Activated T-helper 2 cell treated with anti-CD3 and anti-CD28 coated beads, Interferon-gamma antibody, Interleukin-2, Interleukin-4, amounts not matched to agents 10 μg/mL and 5 μg/mL and 100 μg/mL, durations not matched to agents 14 hours and 24 hours and 36 hours (primary cell): ENCODE results near the gene NAPB. TPM values are rescaled to one million over a fixed set of nuclear protein-coding genes. Genes with fewer than 3 reads are reported as not detected.

ENCODE experiments used
- DNase-seq: peaks from one replicate; pipeline ENCODE4 v3.0.0; 2021; ENCODE audit warnings: low spot score
- H3K27ac Mint-ChIP-seq: one replicate; pipeline ENCODE4 v1.8.0; 2021; ENCODE audit warnings: mixed read lengths
- H3K27me3 Mint-ChIP-seq: one replicate; pipeline ENCODE4 v1.8.0; 2021; ENCODE audit warnings: low read depth, mixed read lengths
- H3K36me3 Mint-ChIP-seq: one replicate; pipeline ENCODE4 v1.8.0; 2021; ENCODE audit warnings: low read depth, mixed read lengths
- H3K4me1 Mint-ChIP-seq: one replicate; pipeline ENCODE4 v1.8.0; 2021; ENCODE audit warnings: low read depth, mixed read lengths
- H3K4me3 Mint-ChIP-seq: one replicate; pipeline ENCODE4 v1.8.0; 2021; ENCODE audit warnings: low read depth, mild to moderate bottlenecking, moderate library complexity, mixed read lengths
- H3K9me3 Mint-ChIP-seq: one replicate; pipeline ENCODE4 v1.8.0; 2021; ENCODE audit warnings: mixed read lengths
- intact Hi-C: fragments of 100-400 bp; cut with micrococcal nuclease; formaldehyde crosslinking; loops from one replicate; pipeline ENCODE4 v1.15.1; 2023
- total RNA-seq: library from RNA; stranded (reverse); gene quantifications from 2 replicates; pipeline ENCODE4 v1.2.3, GENCODE V29; 2022

NAPB gene
- total RNA-seq, 1 donor from 2014 or later, result 13.8 TPM

GRCh38 chr20:23391707-23392310, 29.5 kb downstream of the NAPB start:
- intact Hi-C loops, result no loop called here

GRCh38 chr20:23390091-23390774, 31.1 kb downstream of the NAPB start:
- Mint-ChIP-seq H3K36me3 (peaks cover 79% of the 10 kb centered on the region), H3K9me3 (no peaks in the 10 kb centered on the region), H3K4me3 (no peak overlapping the region), H3K4me1 (peaks cover 24% of the 10 kb centered on the region), H3K27me3 (no peaks in the 10 kb centered on the region), H3K27ac (no peak overlapping the region)
- intact Hi-C loops, result no loop called here
- no peak for DNase-seq

More at GRCh38 chr20:23391707-23392310, 29.5 kb downstream of the NAPB start:
- Mint-ChIP-seq H3K4me3 (no peak overlapping the region), H3K27me3 (no peaks in the 10 kb centered on the region), H3K4me1 (peaks cover 22% of the 10 kb centered on the region), H3K36me3 (peaks cover 65% of the 10 kb centered on the region), H3K9me3 (no peaks in the 10 kb centered on the region), H3K27ac (no peak overlapping the region)
- DNase-seq, result no peak

- peaks cover 23% of the 10 kb centered on the region for H3K4me1 Mint-ChIP-seq
- H3K9me3 Mint-ChIP-seq, result no peaks in the 10 kb centered on the region
- no peak overlapping the region for H3K27ac Mint-ChIP-seq
- peaks cover 78% of the 10 kb centered on the region for H3K36me3 Mint-ChIP-seq
- no peak overlapping the region for H3K4me3 Mint-ChIP-seq
- no peak for DNase-seq
- intact Hi-C loops, result no loop called here
- H3K27me3 Mint-ChIP-seq, result no peaks in the 10 kb centered on the region
Observed at GRCh38 chr20:23387118-23387443, 34.2 kb downstream of the NAPB start.

GRCh38 chr20:23386304-23387117, 34.8 kb downstream of the NAPB start:
- intact Hi-C loops, result no loop called here
- no peak overlapping the region for H3K27ac Mint-ChIP-seq
- DNase-seq, result no peak
- peaks cover 77% of the 10 kb centered on the region for H3K36me3 Mint-ChIP-seq
- no peaks in the 10 kb centered on the region for H3K27me3 Mint-ChIP-seq
- no peak overlapping the region for H3K4me3 Mint-ChIP-seq
- H3K9me3 Mint-ChIP-seq, result no peaks in the 10 kb centered on the region
- H3K4me1 Mint-ChIP-seq, result peaks cover 25% of the 10 kb centered on the region

GRCh38 chr20:23381876-23382275, 39.4 kb downstream of the NAPB start:
- H3K27ac Mint-ChIP-seq, result no peak overlapping the region
- H3K4me3 Mint-ChIP-seq, result no peak overlapping the region
- peaks cover 62% of the 10 kb centered on the region for H3K36me3 Mint-ChIP-seq
- no peaks in the 10 kb centered on the region for H3K9me3 Mint-ChIP-seq
- peaks cover 16% of the 10 kb centered on the region for H3K4me1 Mint-ChIP-seq
- H3K27me3 Mint-ChIP-seq, result no peaks in the 10 kb centered on the region
- intact Hi-C loops, result no loop called here
- no peak for DNase-seq

GRCh38 chr20:23379772-23380171, 41.5 kb downstream of the NAPB start:
- no peak overlapping the region for H3K4me3 Mint-ChIP-seq
- H3K27me3 Mint-ChIP-seq, result no peaks in the 10 kb centered on the region
- no peaks in the 10 kb centered on the region for H3K9me3 Mint-ChIP-seq
- H3K27ac Mint-ChIP-seq, result no peak overlapping the region
- H3K36me3 Mint-ChIP-seq, result peaks cover 63% of the 10 kb centered on the region
- H3K4me1 Mint-ChIP-seq, result peaks cover 15% of the 10 kb centered on the region
- intact Hi-C loops, result no loop called here
- no peak for DNase-seq

GRCh38 chr20:23375827-23376226, 45.5 kb downstream of the NAPB start:
- H3K36me3 Mint-ChIP-seq, result peaks cover 67% of the 10 kb centered on the region

GRCh38 chr20:23374441-23374840, 46.8 kb downstream of the NAPB start:
- Mint-ChIP-seq H3K9me3 (no peaks in the 10 kb centered on the region), H3K4me3 (no peak overlapping the region), H3K27ac (no peak overlapping the region), H3K27me3 (no peaks in the 10 kb centered on the region), H3K36me3 (peaks cover 77% of the 10 kb centered on the region), H3K4me1 (peaks cover 2% of the 10 kb centered on the region)
- intact Hi-C loops, result no loop called here
- no peak for DNase-seq

More at GRCh38 chr20:23375827-23376226, 45.5 kb downstream of the NAPB start:
- Mint-ChIP-seq H3K27ac (no peak overlapping the region), H3K4me3 (no peak overlapping the region), H3K4me1 (peaks cover 2% of the 10 kb centered on the region), H3K9me3 (no peaks in the 10 kb centered on the region), H3K27me3 (no peaks in the 10 kb centered on the region)
- DNase-seq, result no peak
- intact Hi-C loops, result no loop called here

- Mint-ChIP-seq H3K36me3 (peaks cover 83% of the 10 kb centered on the region), H3K4me1 (peaks cover 13% of the 10 kb centered on the region), H3K4me3 (no peak overlapping the region), H3K27me3 (no peaks in the 10 kb centered on the region), H3K9me3 (no peaks in the 10 kb centered on the region), H3K27ac (no peak overlapping the region)
- intact Hi-C loops, result no loop called here
- no peak for DNase-seq
Observed at GRCh38 chr20:23371496-23371895, 49.8 kb downstream of the NAPB start.

- Mint-ChIP-seq H3K27me3 (no peaks in the 10 kb centered on the region), H3K9me3 (no peaks in the 10 kb centered on the region), H3K4me3 (no peak overlapping the region), H3K4me1 (peaks cover 19% of the 10 kb centered on the region), H3K27ac (no peak overlapping the region), H3K36me3 (peaks cover 83% of the 10 kb centered on the region)
- intact Hi-C loops, result no loop called here
- DNase-seq, result no peak
Observed at GRCh38 chr20:23370873-23371272, 50.4 kb downstream of the NAPB start.

- H3K9me3 Mint-ChIP-seq, result no peaks in the 10 kb centered on the region
- peaks cover 78% of the 10 kb centered on the region for H3K36me3 Mint-ChIP-seq
- H3K4me3 Mint-ChIP-seq, result no peak overlapping the region
- H3K27me3 Mint-ChIP-seq, result no peaks in the 10 kb centered on the region
- H3K27ac Mint-ChIP-seq, result no peak overlapping the region
- DNase-seq, result no peak
- intact Hi-C loops, result no loop called here
- H3K4me1 Mint-ChIP-seq, result peaks cover 17% of the 10 kb centered on the region
Observed at GRCh38 chr20:23370274-23370673, 51.0 kb downstream of the NAPB start.

- H3K4me1 Mint-ChIP-seq, result peaks cover 26% of the 10 kb centered on the region
- H3K27ac Mint-ChIP-seq, result no peak overlapping the region
- no peak overlapping the region for H3K4me3 Mint-ChIP-seq
- DNase-seq, result no peak
- no peaks in the 10 kb centered on the region for H3K27me3 Mint-ChIP-seq
- H3K36me3 Mint-ChIP-seq, result peaks cover 81% of the 10 kb centered on the region
- H3K9me3 Mint-ChIP-seq, result no peaks in the 10 kb centered on the region
- intact Hi-C loops, result no loop called here
Observed at GRCh38 chr20:23369072-23369823, 52.0 kb downstream of the NAPB start.
